Omental fat pad (tissue), 4 donors: ENCODE measurements around the gene MDM1. TPM values are rescaled to one million over a fixed set of nuclear protein-coding genes. Genes with fewer than 3 reads are reported as not detected.

Experiments
- ATAC-seq: fragments of 150-250 bp; one replicate; pipeline ENCODE4 v1.9.1; 2016; ENCODE audit warnings: mild to moderate bottlenecking, moderate library complexity; ENCODE audit not compliant: low FRiP score
- DNase-seq: peaks from one replicate; pipeline ENCODE4 v3.0.0-alpha.2; 2019; ENCODE audit warnings: low spot score
- CTCF ChIP-seq, 3 donors: fragments of 450-650 bp; IDR thresholded peaks; one replicate each; pipeline ENCODE4 v1.5.1; 2016 to 2017; ENCODE audit warnings: antibody characterized with exemption in 3 of 3, mild to moderate bottlenecking in 3 of 3, moderate library complexity in 2 of 3
- total RNA-seq, 4 donors: library from RNA; depleted of rRNA; stranded (reverse); fragments of >200 nt; gene quantifications; one replicate each; pipeline ENCODE4 v1.1.0, GENCODE V29; 2016

The MDM1 gene
- total RNA-seq, 4 donors from 2014 or later: 9.0 to 21.8 (median 10.0) TPM

- ATAC-seq (no peak), DNase-seq (no peak)
- TF ChIP-seq CTCF (IDR thresholded peaks at IDR 0.05): no peak
Measured at GRCh38 chr12:68375756-68376695, 43.9 kb upstream of the MDM1 start.

- no peak for TF ChIP-seq CTCF (IDR thresholded peaks at IDR 0.05)
- DNase-seq: no peak
- ATAC-seq: no peak
Measured at GRCh38 chr12:68374307-68374982, 42.3 kb upstream of the MDM1 start.

DNA sequence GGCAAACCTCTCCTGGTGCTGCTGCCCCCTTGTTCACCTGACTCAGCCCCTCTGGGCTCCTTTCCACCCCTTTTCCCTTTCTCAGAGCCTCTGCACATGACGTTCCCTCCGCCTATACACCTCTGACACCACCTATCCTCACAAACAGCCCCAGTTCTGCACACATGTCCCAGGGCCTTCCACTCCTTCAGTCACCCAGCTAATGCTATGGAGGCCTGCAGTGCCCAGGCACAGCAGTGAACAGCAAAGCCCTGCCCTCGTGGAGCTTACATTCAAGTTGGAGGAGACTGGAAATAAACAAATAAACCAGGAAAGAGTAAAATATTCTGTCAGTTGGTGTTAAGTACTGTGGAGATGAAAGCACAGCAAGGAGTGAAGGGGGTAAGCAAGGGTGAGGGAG lies 38.5 kb upstream of the MDM1 start:
- no peak for TF ChIP-seq CTCF (IDR thresholded peaks at IDR 0.05)

DNA sequence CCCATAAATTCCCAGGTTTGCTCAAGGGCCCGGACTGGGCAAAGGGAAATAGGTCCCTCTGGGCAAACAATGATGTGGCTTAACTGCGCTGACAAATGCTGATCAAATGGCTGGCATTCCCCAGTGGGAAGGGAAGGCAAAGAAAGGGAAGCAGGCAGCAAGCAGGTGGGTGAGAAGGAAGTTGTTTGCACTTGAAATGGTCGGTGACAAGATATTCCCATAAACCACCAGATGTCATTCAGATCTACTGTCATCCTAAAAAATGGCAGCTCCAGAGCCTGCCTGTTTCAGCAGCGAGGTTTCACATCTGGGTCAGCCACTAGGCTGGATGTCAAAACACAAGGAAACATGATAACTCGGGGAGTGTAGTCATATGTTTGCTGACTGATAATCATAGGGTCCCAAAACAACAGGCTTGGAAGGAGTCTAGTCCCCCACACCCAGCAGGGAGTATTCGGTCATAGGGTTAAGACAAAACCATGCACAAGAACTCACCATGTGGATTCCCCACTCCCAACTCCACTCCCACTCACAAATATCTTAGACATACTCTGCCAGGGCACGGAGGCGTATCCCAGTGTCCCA lies 37.9 kb upstream of the MDM1 start:
- no peak for DNase-seq
- no peak for ATAC-seq
- no peak for TF ChIP-seq CTCF (IDR thresholded peaks at IDR 0.05)

More for the DNA sequence above, 38.5 kb upstream of the MDM1 start:
- no peak for ATAC-seq
- DNase-seq: no peak

GRCh38 chr12:68368327-68368726 lies 36.2 kb upstream of the MDM1 start:
- no peak for ATAC-seq
- no peak for DNase-seq
- no peak for TF ChIP-seq CTCF (IDR thresholded peaks at IDR 0.05)

DNA sequence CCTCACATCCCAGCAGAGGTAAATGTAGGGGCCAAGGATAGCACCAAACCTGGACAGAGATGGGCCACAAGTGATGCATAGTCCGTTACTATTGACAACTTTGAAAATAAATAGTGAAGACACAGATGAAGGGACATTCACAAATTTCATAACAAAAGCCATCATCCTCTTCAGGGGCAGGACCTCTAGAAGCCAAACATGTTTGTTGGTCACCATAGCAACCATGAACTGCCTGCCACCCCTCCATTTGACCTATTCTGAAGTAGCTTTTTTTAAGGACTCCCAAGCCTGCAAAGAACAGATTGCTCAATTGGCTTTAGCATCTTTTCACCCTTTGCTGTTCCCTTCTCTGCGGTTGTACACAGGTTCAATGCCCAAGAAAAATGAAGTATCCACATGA lies 35.7 kb upstream of the MDM1 start:
- no peak for TF ChIP-seq CTCF (IDR thresholded peaks at IDR 0.05)

More for the DNA sequence above, 35.7 kb upstream of the MDM1 start:
- DNase-seq: no peak
- ATAC-seq: no peak
